Ovary (tissue), 9 donors: ENCODE data around the gene APAF1. TPM values are rescaled to one million over a fixed set of nuclear protein-coding genes. Genes with fewer than 3 reads are reported as not detected.

ENCODE experiments used
- DNase-seq, 5 donors: peaks; one replicate each; pipeline ENCODE4 v3.0.0-alpha.2; 2019 to 2020
- H3K27ac ChIP-seq, 2 donors: fragments of 200-600 bp; one replicate each; pipeline versions ENCODE4 v1.5.1 to v1.8.0; 2019 to 2022
- H3K27me3 ChIP-seq: fragments of 200-600 bp; one replicate; pipeline ENCODE4 v1.8.0; 2022
- H3K36me3 ChIP-seq: fragments of 200-600 bp; sonication (generic); one replicate; pipeline ENCODE4 v1.5.1; 2019
- H3K4me1 ChIP-seq: one replicate; pipeline ENCODE4 v1.8.1; 2013; ENCODE audit warnings: mild to moderate bottlenecking, moderate library complexity; ENCODE audit not compliant: insufficient read depth
- H3K4me3 ChIP-seq: fragments of 200-600 bp; sonication (generic); one replicate; pipeline ENCODE4 v1.5.1; 2017
- H3K9me3 ChIP-seq, 2 donors: fragments of 200-600 bp in 1 of 2; sonication (generic) in 1 of 2; one replicate each; pipeline versions ENCODE4 v1.5.1 to v1.8.1; 2013 to 2019; ENCODE audit warnings: mild to moderate bottlenecking in 1 of 2, moderate library complexity in 1 of 2
- EP300 ChIP-seq: sonication (generic); formaldehyde crosslinking; IDR thresholded peaks from one replicate; pipeline ENCODE4 v1.6.1; 2017; ENCODE audit warnings: antibody characterized with exemption
- POLR2A ChIP-seq: fragments of 450-650 bp; IDR thresholded peaks from one replicate; pipeline ENCODE4 v1.6.1; 2017; ENCODE audit warnings: antibody characterized with exemption, mild to moderate bottlenecking, moderate library complexity
- WGBS, 3 donors: extraction: QIAGEN DNeasy Blood & Tissue Kit in 1 of 3; methylation state at CpG; one replicate each; pipeline versions ENCODE4 v1.1.5 to v1.1.7; 2013 to 2017; 5-methylcytosine and 5-hydroxymethylcytosine counted together
- intact Hi-C, 4 donors: fragments of 100-400 bp; cut with DNase I; formaldehyde crosslinking; loops; one replicate each; pipeline versions ENCODE4 v1.11.0 to v1.15.1; 2022 to 2023
- polyA plus RNA-seq, 2 donors: library from polyadenylated mRNA; stranded (reverse); fragments of 200-250 nt in 1 of 2; fragments of 350-450 nt in 1 of 2; fragmentation: Illumina TruSeq in 1 of 2; extraction: RNeasy Lipid Tissue Mini Kit (QIAGEN cat#74804) in 1 of 2; gene quantifications; one replicate each; pipeline ENCODE4 v1.2.3, GENCODE V29; 2013 to 2014
- total RNA-seq, 7 donors: library from RNA; depleted of rRNA in 2 of 7; stranded (reverse); fragments of >200 nt in 2 of 7; fragmentation: NEBNext Ultra II Directional in 3 of 7; extraction: Animal tissue kit (Norgen Biotek cat#: 25700) in 3 of 7; gene quantifications; one replicate each; pipeline versions ENCODE4 v1.1.0 to v1.2.4, GENCODE V29; 2016 to 2023
- TF ChIP-seq, protein P1 (sequence below), 3 donors: fragments of 450-650 bp in 2 of 3; fragments of 200-600 bp in 1 of 3; IDR thresholded peaks; one replicate each; pipeline versions ENCODE4 v1.5.1 to v1.8.0; 2016 to 2022; ENCODE audit warnings: antibody characterized with exemption in 3 of 3, mild to moderate bottlenecking in 1 of 3
- donor health status: DM: no; HTN: no; CAD: no; lungs with moderate emphysema.
- donor health status: DM: no; HTN: no; CAD: no.
- donor health status: Bipolar disorder and iron deficiency.
- donor health status: DM: yes; HTN: yes; CAD: no.
- donor health status: DM: no; HTN: no; CAD: no.
- donor health status: DM: yes; HTN: yes; CAD: no.

APAF1 gene
- total and polyA plus RNA-seq, 9 donors = 9.4 to 17.1 (median 11.9) TPM

DNA sequence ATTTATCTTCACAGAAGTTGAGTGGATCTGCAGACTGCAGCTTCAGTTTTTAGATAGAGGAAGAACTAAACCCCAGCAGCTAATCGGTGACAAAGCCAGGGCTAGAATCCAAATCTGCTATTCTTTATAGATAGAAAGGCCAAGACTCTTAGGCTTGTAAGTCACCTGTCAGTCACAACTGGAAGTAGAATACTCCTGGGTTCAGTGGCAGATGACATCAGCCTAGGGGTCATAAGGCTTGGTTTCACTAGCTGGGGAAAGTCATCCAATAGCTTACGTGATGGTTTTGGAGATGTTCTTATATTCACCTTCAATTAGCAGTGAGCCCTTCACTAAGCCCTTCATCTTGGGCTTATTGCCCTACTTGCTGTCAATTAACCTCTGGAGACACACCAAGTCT, 93.4 kb downstream of the APAF1 start:
- Histone ChIP-seq H3K27me3 (no peaks in the 10 kb centered on the region), H3K4me3 (no peak overlapping the region), H3K4me1 (peaks cover 1% of the 10 kb centered on the region), H3K27ac (no peak overlapping the region), H3K36me3 (no peaks in the 10 kb centered on the region), H3K9me3 (no peaks in the 10 kb centered on the region)
- WGBS, 3 donors = 82 to 87% (median 83%) methylated on average over 2 of the region's 2 CpGs
- TF ChIP-seq, protein P1, sequence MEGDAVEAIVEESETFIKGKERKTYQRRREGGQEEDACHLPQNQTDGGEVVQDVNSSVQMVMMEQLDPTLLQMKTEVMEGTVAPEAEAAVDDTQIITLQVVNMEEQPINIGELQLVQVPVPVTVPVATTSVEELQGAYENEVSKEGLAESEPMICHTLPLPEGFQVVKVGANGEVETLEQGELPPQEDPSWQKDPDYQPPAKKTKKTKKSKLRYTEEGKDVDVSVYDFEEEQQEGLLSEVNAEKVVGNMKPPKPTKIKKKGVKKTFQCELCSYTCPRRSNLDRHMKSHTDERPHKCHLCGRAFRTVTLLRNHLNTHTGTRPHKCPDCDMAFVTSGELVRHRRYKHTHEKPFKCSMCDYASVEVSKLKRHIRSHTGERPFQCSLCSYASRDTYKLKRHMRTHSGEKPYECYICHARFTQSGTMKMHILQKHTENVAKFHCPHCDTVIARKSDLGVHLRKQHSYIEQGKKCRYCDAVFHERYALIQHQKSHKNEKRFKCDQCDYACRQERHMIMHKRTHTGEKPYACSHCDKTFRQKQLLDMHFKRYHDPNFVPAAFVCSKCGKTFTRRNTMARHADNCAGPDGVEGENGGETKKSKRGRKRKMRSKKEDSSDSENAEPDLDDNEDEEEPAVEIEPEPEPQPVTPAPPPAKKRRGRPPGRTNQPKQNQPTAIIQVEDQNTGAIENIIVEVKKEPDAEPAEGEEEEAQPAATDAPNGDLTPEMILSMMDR (IDR thresholded peaks at IDR 0.05) = no peak
- TF ChIP-seq EP300 (no peak), POLR2A (no peak)
- intact Hi-C loops = no loop called here
- no peak for DNase-seq

DNA sequence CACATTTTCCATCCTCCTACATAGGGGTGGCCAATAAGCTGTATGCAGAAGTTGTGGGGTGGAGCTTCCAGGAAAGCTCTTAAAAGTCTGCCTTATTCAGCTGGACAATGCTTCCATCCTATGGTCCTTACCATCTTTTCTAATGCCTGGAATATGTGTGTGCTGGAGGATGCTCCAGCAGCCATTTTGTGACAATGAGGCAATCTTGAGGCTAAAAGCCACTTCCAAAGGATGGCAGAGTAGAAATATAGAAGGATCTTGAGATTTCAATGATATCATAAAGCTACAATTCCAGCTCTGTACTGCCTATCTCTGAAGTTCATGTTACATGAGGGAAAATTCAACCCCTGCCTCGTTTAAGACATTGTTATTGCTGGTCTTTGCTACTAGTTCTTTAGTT, 95.7 kb downstream of the APAF1 start:
- DNase-seq = no peak
- peaks cover 1% of the 10 kb centered on the region for H3K4me1 ChIP-seq
- TF ChIP-seq, protein P1 (IDR thresholded peaks at IDR 0.05) = no peak
- TF ChIP-seq EP300 = no peak
- TF ChIP-seq POLR2A = no peak
- no peaks in the 10 kb centered on the region for H3K27me3 ChIP-seq
- H3K9me3 ChIP-seq = no peaks in the 10 kb centered on the region
- H3K27ac ChIP-seq = no peak overlapping the region
- no peaks in the 10 kb centered on the region for H3K36me3 ChIP-seq
- H3K4me3 ChIP-seq = no peak overlapping the region
- intact Hi-C loops = loop anchor here in 1 of 4 donors (10.0 kb wide), 1 partner anchor 154 kb away; no protein-coding TSS in a partner anchor
- 71 to 78% (median 74%) methylated on average over 1 of the region's 1 CpG for WGBS, 3 donors

DNA sequence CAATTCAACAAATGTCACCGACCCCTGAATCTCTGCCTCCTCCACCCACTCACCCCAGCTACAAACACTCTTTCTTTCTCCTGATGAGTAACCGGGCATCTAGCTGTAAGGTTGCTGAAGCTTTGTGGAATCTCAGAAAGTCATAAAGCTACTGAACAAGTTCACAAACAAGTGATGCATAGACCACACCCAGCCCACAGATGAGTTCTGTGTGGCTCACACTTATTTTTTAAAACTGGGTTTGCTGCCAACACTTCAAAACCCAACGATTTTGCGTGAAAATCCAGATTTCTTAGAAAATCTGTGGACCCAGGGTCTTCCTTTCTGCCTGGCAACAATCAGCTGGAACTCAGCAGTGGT, 96.1 kb downstream of the APAF1 start:
- Histone ChIP-seq H3K27me3 (no peaks in the 10 kb centered on the region), H3K9me3 (no peaks in the 10 kb centered on the region), H3K4me1 (peaks cover 1% of the 10 kb centered on the region), H3K36me3 (no peaks in the 10 kb centered on the region), H3K4me3 (no peak overlapping the region), H3K27ac (no peak overlapping the region)
- WGBS, 3 donors = 86 to 91% (median 89%) methylated on average over 4 of the region's 4 CpGs
- DNase-seq = no peak
- TF ChIP-seq POLR2A = no peak
- no peak for TF ChIP-seq EP300
- TF ChIP-seq, protein P1 (IDR thresholded peaks at IDR 0.05) = no peak
- intact Hi-C loops = loop anchor here in 1 of 4 donors (10.0 kb wide), 1 partner anchor 154 kb away; no protein-coding TSS in a partner anchor

DNA sequence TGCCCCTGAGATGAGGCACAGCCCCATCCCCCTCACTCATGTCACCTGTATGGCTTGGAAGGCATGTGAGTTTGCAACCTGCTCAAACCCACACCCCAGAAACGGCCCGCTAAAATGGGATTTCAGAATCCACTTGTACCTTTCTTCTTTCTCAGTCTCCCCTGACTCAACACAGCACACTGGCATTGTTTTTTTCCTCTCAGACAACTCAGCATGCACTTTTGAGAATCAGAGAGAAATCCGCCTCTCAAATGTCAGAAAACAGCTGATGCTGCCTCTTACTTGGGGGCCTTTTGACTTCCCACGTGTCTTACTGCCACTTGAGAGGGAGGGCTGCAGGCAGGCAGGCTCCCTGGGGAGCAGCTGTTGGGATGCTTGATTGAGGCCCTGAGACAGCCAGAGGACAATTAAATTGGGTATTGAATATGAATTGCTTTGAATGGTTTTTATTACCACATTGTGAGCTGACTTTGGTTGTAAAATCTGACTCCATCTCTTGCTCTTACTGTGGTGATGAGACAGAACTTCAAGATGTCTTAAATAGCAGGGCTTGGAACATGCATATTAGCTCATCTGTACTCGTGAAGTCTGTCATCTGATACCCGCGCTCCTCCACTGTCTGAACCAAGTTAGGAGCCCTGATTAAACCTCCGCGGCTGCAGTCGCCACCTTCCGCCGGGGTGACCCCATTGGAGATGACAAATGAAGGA, 96.6 kb downstream of the APAF1 start:
- Histone ChIP-seq H3K4me1 (peaks cover under 1% of the 10 kb centered on the region), H3K9me3 (no peaks in the 10 kb centered on the region), H3K36me3 (no peaks in the 10 kb centered on the region), H3K27ac (no peak overlapping the region), H3K27me3 (no peaks in the 10 kb centered on the region), H3K4me3 (no peak overlapping the region)
- WGBS, 3 donors = 78 to 82% (median 79%) methylated on average over 12 of the region's 12 CpGs
- intact Hi-C loops = loop anchor here in 1 of 4 donors (10.0 kb wide), 1 partner anchor 153 kb away; no protein-coding TSS in a partner anchor
- TF ChIP-seq, protein P1 (IDR thresholded peaks at IDR 0.05) = no peak
- TF ChIP-seq POLR2A (no peak), EP300 (no peak)
- no peak for DNase-seq
